Mucosa of descending colon (tissue), 3 donors: ENCODE measurements around the gene MRM3. TPM values are rescaled to one million over a fixed set of nuclear protein-coding genes. Genes with fewer than 3 reads are reported as not detected.

ENCODE experiments used
- ATAC-seq: fragments of 200-7000 bp; cut with Tn5 transposase; one replicate; pipeline ENCODE4 v1.9.1; 2020; ENCODE audit warnings: mild to moderate bottlenecking, moderate library complexity
- DNase-seq, 3 donors: peaks; one replicate each; pipeline ENCODE4 v3.0.0-alpha.2; 2020
- H3K36me3 ChIP-seq: fragments of 200-600 bp; one replicate; pipeline ENCODE4 v1.8.0; 2021; ENCODE audit warnings: low read depth, mild to moderate bottlenecking
- H3K4me1 ChIP-seq: fragments of 200-600 bp; one replicate; pipeline ENCODE4 v1.8.0; 2021; ENCODE audit warnings: low read depth, mild to moderate bottlenecking
- H3K4me3 ChIP-seq: fragments of 200-600 bp; one replicate; pipeline ENCODE4 v1.8.0; 2021; ENCODE audit warnings: mild to moderate bottlenecking
- H3K9me3 ChIP-seq: fragments of 200-600 bp; one replicate; pipeline ENCODE4 v1.8.0; 2021; ENCODE audit warnings: mild to moderate bottlenecking
- CTCF ChIP-seq: fragments of 200-600 bp; IDR thresholded peaks from one replicate; pipeline ENCODE4 v1.8.0; 2022; ENCODE audit warnings: antibody characterized with exemption, mild to moderate bottlenecking
- intact Hi-C, 2 donors: fragments of 100-400 bp; cut with DNase I in 1 of 2; cut with micrococcal nuclease in 1 of 2; formaldehyde crosslinking; loops; one replicate each; pipeline versions ENCODE4 v1.11.0 to v1.11.1; 2022; cut with DNase I, micrococcal nuclease
- total RNA-seq, 3 donors: library from RNA; stranded (reverse); fragmentation: NEBNext Ultra II Directional in 2 of 3; extraction: Animal tissue kit (Norgen Biotek cat#: 25700) in 2 of 3; gene quantifications; one replicate each; pipeline versions ENCODE4 v1.2.1 to v1.2.4, GENCODE V29; 2021 to 2023
- donor health status: DM: no; HTN: no; CAD: no; lungs with moderate emphysema.
- donor health status: DM: no; HTN: no; CAD: no.
- donor health status: DM: no; HTN: yes; CAD: no.

The MRM3 gene
- total RNA-seq, 3 donors from 2014 or later, result 12.2 to 14.8 (median 12.4) TPM

GRCh38 chr17:740240-741017 is 41.7 kb upstream of the MRM3 start:
- H3K36me3 ChIP-seq, result no peaks in the 10 kb centered on the region
- ATAC-seq, result peak; percentile 56
- intact Hi-C loops, result no loop called here
- no peak overlapping the region for H3K4me3 ChIP-seq
- DNase-seq, result peak in 1 of 3 donors; percentile 52
- no peak for TF ChIP-seq CTCF
- H3K9me3 ChIP-seq, result no peaks in the 10 kb centered on the region
- no peaks in the 10 kb centered on the region for H3K4me1 ChIP-seq

GRCh38 chr17:742147-742793 is 39.9 kb upstream of the MRM3 start:
- intact Hi-C loops, result no loop called here
- Histone ChIP-seq H3K4me1 (no peaks in the 10 kb centered on the region), H3K36me3 (no peaks in the 10 kb centered on the region), H3K9me3 (no peaks in the 10 kb centered on the region), H3K4me3 (no peak overlapping the region)
- ATAC-seq, result no peak
- no peak for DNase-seq
- no peak for TF ChIP-seq CTCF

DNA sequence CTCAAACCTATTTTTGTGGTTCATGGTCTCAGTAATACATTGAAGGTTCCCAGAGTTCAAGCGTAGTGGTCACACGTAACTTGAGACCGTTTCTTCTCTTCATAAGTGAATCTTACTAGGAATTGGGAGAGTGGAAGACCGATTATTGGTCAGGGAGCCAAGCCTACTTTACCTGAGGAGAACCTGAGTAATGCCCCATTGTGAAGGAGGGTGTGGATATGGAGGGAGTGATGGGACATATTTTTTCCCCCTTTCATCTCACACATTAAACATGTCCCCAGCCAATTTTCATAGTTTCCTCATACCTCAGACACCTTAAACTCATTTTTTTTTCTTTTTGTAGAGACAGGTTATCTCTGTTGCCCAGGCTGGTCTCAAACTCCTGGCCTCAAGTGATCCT is 39.0 kb upstream of the MRM3 start:
- Histone ChIP-seq H3K4me1 (no peaks in the 10 kb centered on the region), H3K9me3 (no peaks in the 10 kb centered on the region), H3K36me3 (no peaks in the 10 kb centered on the region), H3K4me3 (no peak overlapping the region)
- DNase-seq (no peak), ATAC-seq (no peak)
- TF ChIP-seq CTCF, result no peak
- intact Hi-C loops, result no loop called here

DNA sequence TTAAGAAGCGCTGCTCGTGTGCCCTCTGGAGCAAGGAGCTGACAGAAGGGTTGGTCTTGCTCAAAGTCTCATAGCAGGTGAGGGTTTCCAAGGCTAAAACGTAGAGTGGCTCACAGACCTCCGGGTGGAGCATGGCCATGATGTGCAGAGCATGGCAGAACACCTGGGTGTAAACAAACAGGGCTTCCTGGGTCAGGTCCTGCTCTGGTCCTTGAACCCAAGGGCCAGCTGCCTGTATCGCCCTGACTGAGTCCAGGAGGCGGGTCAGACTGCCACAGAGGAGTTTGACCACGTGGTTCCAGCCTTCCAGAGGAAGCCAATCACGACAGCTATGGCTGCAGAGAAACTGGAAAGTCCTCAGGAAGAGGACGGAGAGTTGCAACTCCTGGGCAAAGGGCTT is 37.2 kb upstream of the MRM3 start:
- intact Hi-C loops, result no loop called here
- peak; percentile 12 for ATAC-seq
- H3K36me3 ChIP-seq, result no peaks in the 10 kb centered on the region
- H3K4me1 ChIP-seq, result no peaks in the 10 kb centered on the region
- DNase-seq, result no peak
- no peak overlapping the region for H3K4me3 ChIP-seq
- no peaks in the 10 kb centered on the region for H3K9me3 ChIP-seq
- TF ChIP-seq CTCF, result no peak

DNA sequence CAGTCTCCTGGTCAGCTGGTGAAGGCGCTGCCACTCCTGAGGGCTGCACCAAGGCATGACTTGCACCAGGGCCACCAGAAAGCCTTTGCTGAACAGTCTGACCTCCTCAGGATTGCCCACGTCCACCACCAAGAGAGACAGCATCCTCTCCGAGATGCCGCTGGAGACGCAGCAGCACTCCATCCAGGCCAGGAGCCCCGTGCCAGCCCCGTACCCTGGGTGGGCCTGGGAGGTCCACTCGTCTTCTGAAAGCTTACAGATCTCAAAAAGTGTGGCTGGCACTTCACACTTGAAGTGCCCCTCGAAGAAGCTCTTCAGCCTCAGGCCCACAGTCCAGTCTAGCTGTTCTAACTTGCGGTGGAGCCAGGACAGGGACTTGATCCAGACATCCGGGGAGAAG is 36.7 kb upstream of the MRM3 start:
- Histone ChIP-seq H3K4me3 (no peak overlapping the region), H3K9me3 (no peaks in the 10 kb centered on the region), H3K36me3 (no peaks in the 10 kb centered on the region), H3K4me1 (peaks cover 2% of the 10 kb centered on the region)
- TF ChIP-seq CTCF, result no peak
- intact Hi-C loops, result no loop called here
- no peak for ATAC-seq
- no peak for DNase-seq
